GM23248 (cell line): ENCODE data around the gene DLG2.

Experiments
- EZH2 ChIP-seq: fragments of 200-600 bp; sonication (generic); IDR thresholded peaks from 2 replicates; pipeline ENCODE4 v1.6.1; 2018; ENCODE audit warnings: antibody characterized with exemption, mild to moderate bottlenecking; ENCODE audit not compliant: insufficient read depth, poor library complexity, severe bottlenecking
- EZH2phosphoT487 ChIP-seq: fragments of 200-600 bp; sonication (generic); IDR thresholded peaks from 2 replicates; pipeline ENCODE4 v1.6.1; 2018; ENCODE audit warnings: antibody characterized with exemption, moderate library complexity, mild to moderate bottlenecking, low read depth; ENCODE audit not compliant: insufficient read depth

DNA sequence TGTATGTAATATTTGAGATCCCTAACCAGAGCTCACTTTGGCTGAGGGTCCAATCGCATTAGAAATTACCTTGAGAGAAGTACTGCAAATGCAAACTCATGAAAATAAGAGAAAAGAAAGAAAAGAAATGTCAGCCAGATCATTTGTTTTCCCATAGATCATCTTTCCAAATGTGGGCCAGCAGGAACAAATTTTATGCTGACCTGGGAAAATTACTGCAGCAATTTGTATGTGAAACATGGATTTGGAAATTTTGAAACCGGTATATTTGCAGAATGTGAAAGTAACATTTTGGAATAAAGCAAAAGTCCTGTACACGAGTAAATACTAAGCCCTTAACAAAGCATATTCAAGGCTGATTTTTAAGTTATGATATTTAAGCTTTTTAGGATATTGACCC, 1282.1 kb downstream of the DLG2 start:
- no peak for TF ChIP-seq EZH2phosphoT487
- no peak for TF ChIP-seq EZH2
